ENCODE measurements around the gene PANX2.

The PANX2 gene

DNA sequence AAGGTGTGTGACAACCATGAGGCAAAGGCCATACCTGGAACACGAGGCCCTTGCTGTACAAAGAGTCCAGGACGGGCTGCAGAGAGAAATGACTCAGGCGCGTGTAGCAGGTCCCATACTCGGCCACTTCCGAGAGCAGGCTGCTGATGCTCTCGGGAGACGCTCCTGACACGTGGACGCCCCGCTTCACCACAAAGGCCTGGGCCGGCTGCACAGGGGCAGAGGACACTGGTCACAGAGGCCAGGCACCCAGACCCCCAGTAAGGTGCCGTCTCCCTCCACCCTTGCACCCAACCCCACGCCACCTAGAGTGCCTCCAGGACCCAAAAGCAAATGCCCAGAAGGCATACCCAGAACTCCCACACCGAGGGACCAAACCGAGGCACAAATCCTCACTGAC lies 58.8 kb downstream of the PANX2 start:
- no peak for DNase-seq (ENCODE audit: low spot score)

All from LoVo (cell line).